CMK (cell line): ENCODE measurements around the gene PTPN12.

Experiments
- DNase-seq: peaks from one replicate; pipeline ENCODE4 v3.0.0-alpha.2; 2010; ENCODE audit warnings: low read depth

Gene PTPN12

DNA sequence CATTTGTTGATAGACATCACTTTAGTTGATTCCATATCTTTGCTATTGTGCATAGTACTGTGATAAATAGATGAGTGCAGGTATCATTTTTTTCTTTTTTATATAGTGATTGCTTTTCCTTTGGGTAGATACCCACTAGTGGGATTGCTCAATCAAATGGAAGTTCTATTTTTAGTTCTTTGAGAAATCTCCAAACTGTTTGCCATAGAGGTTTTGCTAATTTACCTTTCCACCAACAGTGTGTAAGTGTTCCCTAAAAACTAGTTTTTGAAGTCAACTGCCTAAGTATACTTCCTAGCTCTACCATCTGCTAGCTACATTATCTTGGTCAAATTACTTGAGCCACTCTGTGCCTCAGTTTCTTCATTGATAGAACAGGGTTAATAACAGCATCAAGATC lies 127.6 kb downstream of the PTPN12 start:
- no peak for DNase-seq

DNA sequence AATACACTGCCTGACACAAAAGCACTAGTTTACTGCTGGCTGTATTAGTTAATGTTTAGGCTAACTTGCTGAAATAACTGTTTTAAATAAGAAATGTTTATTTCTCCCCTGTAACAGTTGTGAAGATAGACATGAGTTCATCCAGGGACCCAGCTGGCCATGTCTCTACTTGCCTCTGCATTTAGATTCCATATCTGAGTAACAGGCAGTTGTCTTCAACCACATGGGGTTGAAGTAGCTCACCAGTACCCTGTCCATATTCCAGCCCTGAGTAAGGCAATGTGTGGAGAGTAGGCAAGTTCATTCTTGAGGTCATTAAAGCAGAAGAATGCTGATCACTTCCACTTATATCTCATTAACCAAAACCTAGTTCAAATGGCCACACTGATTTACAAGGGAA lies 128.1 kb downstream of the PTPN12 start:
- DNase-seq: no peak

DNA sequence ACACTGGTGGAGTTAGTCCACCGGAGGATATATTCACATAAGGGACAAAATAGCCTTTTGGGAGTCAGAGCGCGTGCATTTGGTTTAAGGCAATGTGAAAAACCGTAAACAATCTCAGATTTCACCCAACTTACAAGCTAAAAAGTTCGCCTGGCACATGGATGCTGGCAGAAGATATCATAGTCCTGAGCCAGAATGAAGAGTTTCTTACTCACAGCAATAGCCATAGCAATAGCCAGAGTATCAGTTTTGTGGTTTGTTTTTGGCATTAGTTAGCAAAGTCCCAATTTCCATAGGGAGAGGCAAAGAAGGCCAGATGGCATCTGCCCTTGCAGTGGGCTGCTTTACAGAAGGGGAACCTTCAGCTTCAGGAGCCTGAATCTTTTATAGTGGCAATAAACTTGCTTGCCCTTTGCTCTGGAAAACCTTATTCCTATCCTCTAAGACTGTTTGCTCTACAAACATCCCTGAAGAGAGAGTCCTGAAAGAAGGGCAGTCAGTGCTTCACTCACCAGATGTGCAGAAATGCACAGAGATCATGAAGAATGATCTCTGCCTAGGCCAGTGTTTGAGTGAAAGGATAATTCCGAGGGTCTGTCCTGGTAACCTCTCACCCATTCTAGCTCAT lies 130.5 kb downstream of the PTPN12 start:
- no peak for DNase-seq

DNA sequence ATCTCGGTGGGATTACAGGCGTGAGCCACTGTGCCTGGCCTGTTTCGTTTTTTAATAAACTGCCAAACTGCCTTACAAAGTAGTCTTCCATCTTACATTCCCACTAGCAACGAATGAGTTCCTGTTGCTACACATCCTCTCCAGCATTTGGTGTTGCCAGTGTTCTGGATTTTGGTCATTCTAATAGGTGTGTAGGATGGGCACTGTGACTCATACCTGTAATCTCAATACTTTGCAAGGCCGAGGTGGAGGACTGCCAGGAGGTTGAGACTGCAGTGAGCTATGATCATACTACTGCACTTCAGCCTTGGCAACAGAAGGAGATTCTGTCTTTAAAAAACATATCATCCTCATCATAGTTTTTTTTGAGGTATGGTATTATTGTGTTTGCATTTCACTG lies 137.8 kb downstream of the PTPN12 start:
- DNase-seq: no peak

DNA sequence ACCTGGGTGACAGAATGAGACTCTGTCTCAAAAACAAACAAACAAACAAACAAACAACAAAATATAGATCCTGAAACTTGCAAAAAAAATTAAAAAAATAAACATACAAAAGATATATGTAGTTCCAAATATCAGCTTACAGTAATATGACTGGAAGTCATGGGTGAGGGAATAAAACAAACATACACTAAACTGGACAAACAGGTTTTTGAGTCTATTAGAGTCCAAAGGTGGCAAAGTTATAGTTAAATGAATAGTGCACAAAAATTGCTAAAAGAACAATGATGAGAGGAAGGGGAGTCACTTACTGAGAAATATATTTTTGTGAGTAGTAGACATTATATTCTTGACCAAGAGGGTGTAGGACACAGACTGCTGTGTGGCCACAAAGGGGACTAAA lies 142.5 kb downstream of the PTPN12 start:
- no peak for DNase-seq

DNA sequence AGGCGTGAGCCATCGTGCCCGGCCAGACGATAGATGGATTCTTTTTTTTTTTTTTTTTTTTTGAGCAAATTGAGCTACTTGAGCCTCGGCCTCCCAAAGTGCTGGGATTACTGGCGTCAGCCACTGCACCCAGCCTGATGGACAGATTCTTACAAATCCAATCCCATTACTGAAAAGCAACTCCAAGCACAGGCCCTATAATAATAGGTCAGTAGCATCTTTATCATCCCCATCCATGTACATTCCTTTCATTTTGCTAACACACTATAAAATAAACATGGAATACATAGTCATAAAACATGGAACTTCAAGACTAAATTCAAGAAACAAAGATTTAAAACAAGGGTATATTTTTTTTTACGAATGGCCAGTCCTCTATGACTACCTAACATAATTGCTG lies 143.2 kb downstream of the PTPN12 start:
- DNase-seq: no peak

DNA sequence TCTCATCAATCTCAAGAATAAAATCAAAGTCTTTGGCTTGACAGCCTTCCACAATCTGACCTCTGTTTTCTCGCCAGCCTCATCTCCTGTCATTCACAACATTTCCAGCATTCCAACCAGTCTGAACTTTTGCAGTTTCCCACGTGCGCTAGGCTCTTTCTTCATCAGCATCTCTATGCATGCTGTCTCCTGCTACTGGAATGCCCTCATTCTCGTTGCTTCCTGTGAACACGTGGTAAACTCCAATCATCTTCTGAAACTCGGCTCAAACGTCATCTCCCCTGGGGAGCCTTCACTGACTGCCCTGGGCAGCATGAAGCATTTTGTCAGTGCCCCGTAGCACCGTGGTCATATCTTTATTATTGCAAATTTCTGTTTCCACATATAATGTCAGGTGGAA lies 146.9 kb downstream of the PTPN12 start:
- no peak for DNase-seq

DNA sequence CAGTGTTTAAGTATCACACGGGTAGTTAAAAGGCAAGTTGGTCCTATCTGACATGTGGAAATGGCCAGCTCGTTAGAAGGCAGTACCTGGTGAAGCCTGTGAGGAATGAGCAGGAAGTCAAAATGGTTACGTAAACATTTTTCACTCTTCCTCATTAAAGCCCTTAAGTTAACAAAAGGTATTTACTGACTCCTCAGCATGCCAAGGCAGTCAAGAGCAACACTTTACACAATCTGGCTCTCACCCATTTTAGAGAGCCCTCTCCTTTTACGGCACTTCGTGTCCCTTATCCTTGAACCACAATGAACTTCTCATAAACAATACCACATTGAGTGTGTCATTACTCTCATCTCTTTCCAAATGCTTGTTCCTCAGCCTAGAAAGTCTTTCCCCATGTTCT lies 148.1 kb downstream of the PTPN12 start:
- no peak for DNase-seq

DNA sequence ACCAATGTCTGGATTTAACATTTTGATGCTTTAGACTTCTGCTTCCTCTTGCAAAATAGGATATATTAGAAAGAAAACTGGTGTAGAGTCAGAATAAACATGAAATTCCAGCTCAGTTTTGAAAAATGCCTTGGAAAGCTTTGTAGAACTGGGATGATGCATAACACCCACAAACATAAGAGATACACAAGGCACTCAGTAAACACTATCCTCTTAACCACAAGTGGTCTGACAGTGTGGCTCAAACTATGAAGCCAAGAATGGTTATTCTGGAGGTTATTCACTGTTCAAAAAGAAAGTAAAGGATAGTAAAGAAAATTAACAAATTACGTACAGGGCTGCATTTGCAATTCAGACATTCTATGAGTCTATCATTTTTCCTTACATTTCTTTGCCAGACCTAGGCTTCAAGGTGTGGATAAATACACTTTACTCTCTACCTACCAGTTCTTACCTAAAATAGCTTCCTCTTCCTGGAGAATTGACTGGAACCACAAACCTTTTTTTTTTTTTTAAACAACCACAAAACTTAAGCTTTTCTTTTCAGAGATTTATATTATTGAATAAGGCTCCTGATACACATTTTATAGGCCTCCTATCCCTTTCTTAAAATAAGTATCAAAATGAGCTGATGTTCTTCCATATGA lies 150.1 kb downstream of the PTPN12 start:
- no peak for DNase-seq

DNA sequence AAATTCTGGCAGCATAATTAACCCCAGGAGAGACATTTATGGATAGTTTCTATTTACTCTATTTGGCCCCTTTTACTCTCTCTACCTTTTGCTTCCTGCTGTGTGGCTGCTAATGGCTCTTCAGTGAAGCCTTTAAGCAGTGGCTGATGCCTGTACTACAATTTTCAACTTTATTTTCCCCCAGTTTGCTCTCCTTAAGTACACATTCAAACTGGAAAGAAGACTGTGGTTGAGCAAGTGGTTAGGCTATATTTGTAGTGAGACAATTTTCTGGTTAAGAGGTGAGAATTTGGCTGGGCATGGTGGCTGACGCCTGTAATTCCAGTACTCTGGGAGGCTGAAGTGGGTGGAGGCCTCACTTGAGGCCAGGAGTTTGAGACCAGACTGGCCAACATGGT lies 150.7 kb downstream of the PTPN12 start:
- no peak for DNase-seq
